SU-DHL-6 (cell line): ENCODE measurements around the gene OR52A1.

ENCODE experiments used
- EZH2phosphoT487 ChIP-seq: fragments of 200-600 bp; sonication (generic), shearing (Covaris generic); conservative IDR thresholded peaks from 2 replicates; pipeline ENCODE4 v1.6.1; 2018; ENCODE audit warnings: mild to moderate bottlenecking, antibody characterized with exemption, low read length, moderate library complexity, mixed read lengths
- TF ChIP-seq, protein P1 (sequence below): fragments of 200-600 bp; sonication (generic); IDR thresholded peaks from one replicate; pipeline ENCODE4 v1.5.1; 2017; ENCODE audit warnings: antibody characterized with exemption, mild to moderate bottlenecking, low read length, moderate library complexity; ENCODE audit not compliant: insufficient read depth, poor library complexity, severe bottlenecking

DNA sequence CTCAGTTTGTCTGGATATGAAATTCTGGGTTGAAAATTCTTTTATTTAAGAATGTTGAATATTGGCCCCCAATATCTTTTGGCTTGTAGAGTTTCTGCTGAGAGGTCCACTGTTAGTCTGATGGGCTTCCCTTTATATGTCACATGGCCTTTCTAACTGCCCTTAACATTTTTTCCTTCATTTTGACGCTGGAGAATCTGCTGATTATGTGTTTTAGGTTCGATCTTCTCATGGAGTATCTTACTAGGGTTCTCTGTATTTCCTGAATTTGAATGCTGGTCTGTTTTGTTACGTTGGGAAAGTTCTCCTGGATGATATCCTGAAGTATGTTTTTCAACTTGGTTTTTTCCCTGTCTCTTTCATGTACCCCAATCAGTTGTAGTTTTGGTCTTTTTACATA, 39.2 kb downstream of the OR52A1 start:
- TF ChIP-seq, protein P1, sequence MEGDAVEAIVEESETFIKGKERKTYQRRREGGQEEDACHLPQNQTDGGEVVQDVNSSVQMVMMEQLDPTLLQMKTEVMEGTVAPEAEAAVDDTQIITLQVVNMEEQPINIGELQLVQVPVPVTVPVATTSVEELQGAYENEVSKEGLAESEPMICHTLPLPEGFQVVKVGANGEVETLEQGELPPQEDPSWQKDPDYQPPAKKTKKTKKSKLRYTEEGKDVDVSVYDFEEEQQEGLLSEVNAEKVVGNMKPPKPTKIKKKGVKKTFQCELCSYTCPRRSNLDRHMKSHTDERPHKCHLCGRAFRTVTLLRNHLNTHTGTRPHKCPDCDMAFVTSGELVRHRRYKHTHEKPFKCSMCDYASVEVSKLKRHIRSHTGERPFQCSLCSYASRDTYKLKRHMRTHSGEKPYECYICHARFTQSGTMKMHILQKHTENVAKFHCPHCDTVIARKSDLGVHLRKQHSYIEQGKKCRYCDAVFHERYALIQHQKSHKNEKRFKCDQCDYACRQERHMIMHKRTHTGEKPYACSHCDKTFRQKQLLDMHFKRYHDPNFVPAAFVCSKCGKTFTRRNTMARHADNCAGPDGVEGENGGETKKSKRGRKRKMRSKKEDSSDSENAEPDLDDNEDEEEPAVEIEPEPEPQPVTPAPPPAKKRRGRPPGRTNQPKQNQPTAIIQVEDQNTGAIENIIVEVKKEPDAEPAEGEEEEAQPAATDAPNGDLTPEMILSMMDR = no peak
- TF ChIP-seq EZH2phosphoT487 = no peak
